Testis (tissue), 2 donors: Measurements from ENCODE around the gene ZNF45.

Source experiments
- POLR2A ChIP-seq: fragments of 450-650 bp; IDR thresholded peaks from one replicate; pipeline ENCODE4 v1.6.1; 2017; ENCODE audit warnings: antibody characterized with exemption, mild to moderate bottlenecking, moderate library complexity
- TF ChIP-seq, protein P1 (sequence below), 3 experiments: fragments of 450-650 bp in 2 of 3; fragments of 200-600 bp in 1 of 3; sonication (generic) in 1 of 3; IDR thresholded peaks; one replicate each; pipeline ENCODE4 v1.5.1; 2016 to 2019; ENCODE audit warnings: antibody characterized with exemption in 3 of 3, mild to moderate bottlenecking in 2 of 3, moderate library complexity in 1 of 3

DNA sequence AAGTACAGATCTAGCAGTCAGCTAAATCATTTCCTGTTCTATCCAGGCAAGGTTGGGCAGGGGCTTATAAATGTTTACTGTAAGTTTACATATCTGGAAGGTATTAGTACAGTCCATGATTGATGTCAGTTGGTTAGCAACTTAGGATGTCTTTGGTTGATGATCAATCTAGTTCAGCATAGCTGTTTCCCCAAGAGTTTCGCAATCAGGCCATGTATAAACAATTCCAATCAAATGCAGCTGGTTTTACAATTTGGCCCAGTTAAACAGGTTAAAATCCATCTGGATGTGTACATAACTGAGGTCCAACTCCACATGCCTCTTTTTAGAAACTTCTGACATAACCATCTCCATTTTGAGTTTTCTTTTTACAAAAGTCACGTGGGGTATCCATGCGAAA is 22.8 kb upstream of the ZNF45 start:
- TF ChIP-seq, protein P1, sequence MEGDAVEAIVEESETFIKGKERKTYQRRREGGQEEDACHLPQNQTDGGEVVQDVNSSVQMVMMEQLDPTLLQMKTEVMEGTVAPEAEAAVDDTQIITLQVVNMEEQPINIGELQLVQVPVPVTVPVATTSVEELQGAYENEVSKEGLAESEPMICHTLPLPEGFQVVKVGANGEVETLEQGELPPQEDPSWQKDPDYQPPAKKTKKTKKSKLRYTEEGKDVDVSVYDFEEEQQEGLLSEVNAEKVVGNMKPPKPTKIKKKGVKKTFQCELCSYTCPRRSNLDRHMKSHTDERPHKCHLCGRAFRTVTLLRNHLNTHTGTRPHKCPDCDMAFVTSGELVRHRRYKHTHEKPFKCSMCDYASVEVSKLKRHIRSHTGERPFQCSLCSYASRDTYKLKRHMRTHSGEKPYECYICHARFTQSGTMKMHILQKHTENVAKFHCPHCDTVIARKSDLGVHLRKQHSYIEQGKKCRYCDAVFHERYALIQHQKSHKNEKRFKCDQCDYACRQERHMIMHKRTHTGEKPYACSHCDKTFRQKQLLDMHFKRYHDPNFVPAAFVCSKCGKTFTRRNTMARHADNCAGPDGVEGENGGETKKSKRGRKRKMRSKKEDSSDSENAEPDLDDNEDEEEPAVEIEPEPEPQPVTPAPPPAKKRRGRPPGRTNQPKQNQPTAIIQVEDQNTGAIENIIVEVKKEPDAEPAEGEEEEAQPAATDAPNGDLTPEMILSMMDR (IDR thresholded peaks at IDR 0.05) = no peak
- TF ChIP-seq POLR2A = no peak
